Peyer's patch (tissue), 4 donors: Measurements from ENCODE around the gene NEDD4L. TPM values are rescaled to one million over a fixed set of nuclear protein-coding genes. Genes with fewer than 3 reads are reported as not detected.
"Not testable (repeated sequence)": the region's sequence is repeated elsewhere in the genome, so short reads cannot be mapped to it uniquely, and the experiment has no call there.

Experiments used
- DNase-seq, 3 donors: peaks; one replicate each; pipeline ENCODE4 v3.0.0-alpha.2; 2017 to 2019
- H3K27ac ChIP-seq, 4 donors: fragments of 200-600 bp; sonication (generic); one replicate each; pipeline ENCODE4 v1.5.1; 2016 to 2019
- H3K27me3 ChIP-seq, 2 donors: fragments of 200-600 bp; sonication (generic); one replicate each; pipeline ENCODE4 v1.5.1; 2019
- H3K36me3 ChIP-seq, 3 donors: fragments of 200-600 bp; sonication (generic); one replicate each; pipeline ENCODE4 v1.5.1; 2016 to 2019
- H3K4me1 ChIP-seq, 4 donors: fragments of 200-600 bp; sonication (generic); one replicate each; pipeline ENCODE4 v1.5.1; 2016 to 2019
- H3K4me3 ChIP-seq, 4 donors: fragments of 200-600 bp; sonication (generic); 1 replicate in 3 of 4; 2 replicates in 1 of 4; pipeline ENCODE4 v1.5.1; 2016 to 2019; ENCODE audit warnings: mild to moderate bottlenecking in 1 of 4
- H3K9me3 ChIP-seq, 4 donors: fragments of 200-600 bp; sonication (generic); one replicate each; pipeline ENCODE4 v1.5.1; 2016 to 2019; ENCODE audit warnings: mild to moderate bottlenecking in 1 of 4
- CTCF ChIP-seq, 6 experiments: fragments of 450-650 bp in 4 of 6; fragments of 200-600 bp in 2 of 6; sonication (generic) in 1 of 6; IDR thresholded peaks; one replicate each; pipeline ENCODE4 v1.5.1; 2017 to 2019; ENCODE audit warnings: antibody characterized with exemption in 6 of 6, mild to moderate bottlenecking in 3 of 6, moderate library complexity in 1 of 6
- POLR2A ChIP-seq, 2 donors: fragments of 450-650 bp; IDR thresholded peaks; one replicate each; pipeline ENCODE4 v1.5.1; 2017; ENCODE audit warnings: antibody characterized with exemption in 2 of 2, mild to moderate bottlenecking in 2 of 2, moderate library complexity in 2 of 2
- total RNA-seq, 4 donors: library from RNA; depleted of rRNA; stranded (reverse); fragments of >200 nt; gene quantifications; one replicate each; pipeline ENCODE4 v1.1.0, GENCODE V29; 2016

NEDD4L gene
- 100 to 1,000 TPM; 213 to 312 (median 277) TPM for total RNA-seq

GRCh38 chr18:58043491-58044369 lies at the start of gene NEDD4L:
TSS of gene NEDD4L (plus strand) at chr18:58044226. CDS start at chr18:58044661, 435 bp downstream.
- no peak for TF ChIP-seq POLR2A (IDR thresholded peaks at IDR 0.05)
- TF ChIP-seq CTCF (IDR thresholded peaks at IDR 0.05) = peak; percentile 45 to 91 (median 82)
- Histone ChIP-seq H3K9me3 (no peaks in the 10 kb centered on the region), H3K27me3 (no peaks in the 10 kb centered on the region), H3K4me3 (peak within 1 kb of the TSS; percentile 77 to 97 (median 86)), H3K4me1 (peaks cover 0 to 31% (median 2%) of the 10 kb centered on the region in 4 donors), H3K36me3 (no peaks in the 10 kb centered on the region), H3K27ac (peak within 1 kb of the TSS; percentile 77 to 98 (median 89))
- peak; percentile 82 to 93 (median 88) for DNase-seq

GRCh38 chr18:57995331-57995730 lies 48.7 kb upstream of the NEDD4L start:
- H3K36me3 ChIP-seq = no peaks in the 10 kb centered on the region
- H3K27ac ChIP-seq = no peak overlapping the region
- H3K27me3 ChIP-seq = no peaks in the 10 kb centered on the region
- no peak for TF ChIP-seq CTCF (IDR thresholded peaks at IDR 0.05)
- TF ChIP-seq POLR2A (IDR thresholded peaks at IDR 0.05) = no peak
- H3K4me1 ChIP-seq = no peaks in the 10 kb centered on the region
- no peaks in the 10 kb centered on the region for H3K9me3 ChIP-seq
- no peak overlapping the region for H3K4me3 ChIP-seq
- no peak for DNase-seq

- DNase-seq, H3K4me1 ChIP-seq, H3K27ac ChIP-seq, H3K4me3 ChIP-seq, H3K9me3 ChIP-seq, H3K36me3 ChIP-seq, H3K27me3 ChIP-seq: not testable (repeated sequence)
These were observed 47.1 kb upstream of the NEDD4L start for GRCh38 chr18:57996894-57997293.

- no peak for DNase-seq
- Histone ChIP-seq H3K27me3 (no peaks in the 10 kb centered on the region), H3K4me1 (no peaks in the 10 kb centered on the region), H3K4me3 (no peak overlapping the region), H3K27ac (no peak overlapping the region), H3K36me3 (no peaks in the 10 kb centered on the region), H3K9me3 (no peaks in the 10 kb centered on the region)
- TF ChIP-seq CTCF (IDR thresholded peaks at IDR 0.05) (no peak), POLR2A (IDR thresholded peaks at IDR 0.05) (no peak)
These were observed 46.2 kb upstream of the NEDD4L start for GRCh38 chr18:57997820-57998219.

GRCh38 chr18:57998461-57998860 lies 45.6 kb upstream of the NEDD4L start:
- Histone ChIP-seq H3K36me3 (no peaks in the 10 kb centered on the region), H3K27me3 (no peaks in the 10 kb centered on the region), H3K4me1 (no peaks in the 10 kb centered on the region), H3K9me3 (no peaks in the 10 kb centered on the region), H3K27ac (no peak overlapping the region), H3K4me3 (no peak overlapping the region)
- TF ChIP-seq CTCF (IDR thresholded peaks at IDR 0.05) (no peak), POLR2A (IDR thresholded peaks at IDR 0.05) (no peak)
- no peak for DNase-seq

- H3K4me3 ChIP-seq = no peak overlapping the region
- no peaks in the 10 kb centered on the region for H3K4me1 ChIP-seq
- DNase-seq = no peak
- TF ChIP-seq POLR2A (IDR thresholded peaks at IDR 0.05) (no peak), CTCF (IDR thresholded peaks at IDR 0.05) (no peak)
- no peaks in the 10 kb centered on the region for H3K36me3 ChIP-seq
- H3K9me3 ChIP-seq = no peaks in the 10 kb centered on the region
- no peak overlapping the region for H3K27ac ChIP-seq
- no peaks in the 10 kb centered on the region for H3K27me3 ChIP-seq
These were observed 39.7 kb upstream of the NEDD4L start for GRCh38 chr18:58004317-58004716.
